GM19351 (cell line): Measurements from ENCODE around the gene EDNRB.
"Not testable (repeated sequence)": the region's sequence is repeated elsewhere in the genome, so short reads cannot be mapped to it uniquely, and the experiment has no call there.

Experiments used
- ATAC-seq: cut with Tn5 transposase; IDR thresholded peaks from one replicate; pipeline ENCODE4 v1.9.1; 2021; ENCODE audit warnings: mild to moderate bottlenecking, moderate library complexity; ENCODE audit not compliant: unreplicated experiment

The EDNRB gene

DNA sequence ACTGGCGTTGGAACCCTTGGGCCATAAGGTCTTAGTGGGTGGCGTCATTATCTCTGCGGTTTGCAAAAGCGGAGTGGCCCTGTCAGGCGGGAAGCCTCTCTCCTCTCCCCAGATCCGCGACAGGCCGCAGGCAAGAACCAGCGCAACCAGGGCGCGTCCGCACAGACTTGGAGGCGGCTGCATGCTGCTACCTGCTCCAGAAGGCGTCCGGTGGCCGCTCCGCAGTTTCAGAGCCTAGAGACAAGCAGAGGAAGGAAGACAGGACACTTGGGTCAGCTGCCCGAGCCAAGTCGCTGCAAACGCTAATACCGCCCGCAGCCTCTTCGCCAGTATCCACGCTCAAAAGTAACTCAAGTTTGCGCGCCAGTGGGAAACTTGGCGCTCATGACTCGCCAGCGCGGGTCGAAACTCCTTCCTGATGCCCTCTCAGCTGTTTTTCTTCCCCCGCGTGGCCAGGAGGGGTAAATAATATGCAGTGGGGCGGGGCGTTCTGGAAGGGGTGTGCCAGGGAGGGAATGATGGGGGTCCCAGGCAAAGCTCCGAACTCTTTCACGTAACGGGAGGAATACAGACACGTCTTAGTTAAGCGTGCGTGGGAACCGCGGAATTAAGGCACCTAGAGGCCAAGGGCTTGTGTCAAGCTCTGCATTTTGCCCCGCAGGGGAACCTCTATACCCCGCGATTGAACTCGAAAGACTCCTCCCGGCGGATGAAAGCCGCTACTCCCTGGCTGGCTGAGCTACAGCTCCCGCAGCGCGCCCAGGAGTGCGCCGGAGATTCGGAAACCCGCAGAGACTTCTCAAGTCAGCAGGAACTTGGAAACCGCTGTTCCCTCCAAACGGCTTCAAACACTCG, at the start of gene EDNRB:
Gene EDNRB (minus strand): TSS at position 441 of the 855 bp plus-strand sequence. CDS start 258 bp downstream, at position 183.
- ATAC-seq = no peak

GRCh38 chr13:77966671-77967070, 48.0 kb upstream of the EDNRB start:
- ATAC-seq = no peak

DNA sequence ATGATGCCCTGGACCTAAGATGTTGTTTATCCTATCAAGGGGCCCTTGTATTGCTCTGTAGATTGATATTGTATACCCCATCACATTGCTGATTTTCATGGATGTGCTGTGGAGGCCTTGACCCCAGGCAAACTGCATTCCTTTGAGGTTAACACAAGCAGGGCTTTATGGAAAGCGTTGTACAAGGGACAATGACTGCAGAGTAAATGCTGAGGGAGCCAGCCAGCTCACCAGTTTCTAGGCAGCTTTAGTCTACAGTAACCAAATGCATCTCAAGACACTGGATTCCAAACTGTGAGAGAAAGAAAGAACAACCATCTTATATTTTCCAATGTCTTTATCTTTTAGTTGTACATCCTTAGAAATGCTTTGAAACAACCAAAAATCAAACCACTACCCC, 34.1 kb upstream of the EDNRB start:
- ATAC-seq = no peak

DNA sequence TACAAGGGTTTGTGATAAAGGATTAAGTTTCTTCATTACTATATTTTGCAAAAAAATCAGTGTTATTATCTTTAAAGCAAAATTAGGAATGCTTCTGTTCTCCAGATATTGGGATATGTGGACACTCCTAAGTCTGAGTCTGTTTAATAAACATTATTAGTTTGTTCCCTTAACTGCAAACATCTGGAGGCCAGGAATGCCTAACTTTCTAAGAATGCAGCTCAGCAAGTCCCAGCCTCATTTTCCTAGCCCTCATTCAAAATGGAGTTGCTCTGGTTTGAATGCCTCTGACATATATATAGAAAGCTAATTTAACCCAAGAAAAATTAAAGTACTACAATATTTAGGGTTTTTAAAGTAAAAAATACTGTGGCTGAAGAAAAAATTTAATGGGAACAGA, 33.6 kb upstream of the EDNRB start:
- no peak for ATAC-seq

- no peak for ATAC-seq
Observed at GRCh38 chr13:77946522-77946921, 27.9 kb upstream of the EDNRB start.

- ATAC-seq = not testable (repeated sequence)
Observed at GRCh38 chr13:77935063-77935462, 16.4 kb upstream of the EDNRB start.

DNA sequence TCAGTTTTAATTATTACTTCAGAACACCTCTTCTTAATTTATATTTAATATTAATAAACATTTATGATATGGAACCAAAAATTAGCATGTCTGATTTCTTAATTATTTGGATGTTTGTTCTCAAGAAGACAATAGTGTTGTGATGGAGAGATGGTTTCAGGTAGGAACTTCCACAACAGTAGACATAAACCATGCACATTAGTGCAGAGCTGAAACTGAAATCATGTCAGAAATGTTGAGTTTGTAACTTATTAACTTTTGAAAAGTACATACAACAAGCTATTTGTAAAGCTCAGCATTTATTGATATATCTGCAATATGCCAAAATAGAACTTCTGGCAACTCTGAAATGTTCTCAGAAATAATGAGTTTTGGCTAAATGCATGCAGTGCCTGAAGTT, 11.8 kb upstream of the EDNRB start:
- ATAC-seq = no peak

- peak; percentile 95 for ATAC-seq
Observed at GRCh38 chr13:77928909-77929308, 10.3 kb upstream of the EDNRB start.

DNA sequence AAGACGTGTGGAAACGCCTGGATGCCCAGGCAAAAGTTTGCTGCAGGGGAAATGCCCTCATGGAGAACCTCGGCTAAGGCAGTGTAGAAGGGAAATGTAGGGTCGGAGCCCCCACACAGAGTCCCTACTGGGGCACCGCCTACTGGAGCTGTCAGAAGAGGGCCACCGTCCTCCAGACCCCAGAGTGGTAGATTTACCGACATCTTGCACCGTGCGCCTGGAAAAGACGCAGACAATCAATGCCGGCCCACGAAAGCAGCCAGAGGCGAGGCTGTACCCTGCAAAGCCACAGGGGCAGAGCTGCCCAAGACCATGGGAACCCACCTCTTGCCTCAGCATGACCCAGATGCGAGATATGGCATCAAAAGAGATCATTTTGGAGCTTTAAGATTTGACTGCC, 7.0 kb upstream of the EDNRB start:
- ATAC-seq = no peak

- no peak for ATAC-seq
Observed at GRCh38 chr13:77919921-77920294, 1.3 kb upstream of the EDNRB start.

GRCh38 chr13:77919246-77919920, 752 bp upstream of the EDNRB start:
- ATAC-seq = no peak

DNA sequence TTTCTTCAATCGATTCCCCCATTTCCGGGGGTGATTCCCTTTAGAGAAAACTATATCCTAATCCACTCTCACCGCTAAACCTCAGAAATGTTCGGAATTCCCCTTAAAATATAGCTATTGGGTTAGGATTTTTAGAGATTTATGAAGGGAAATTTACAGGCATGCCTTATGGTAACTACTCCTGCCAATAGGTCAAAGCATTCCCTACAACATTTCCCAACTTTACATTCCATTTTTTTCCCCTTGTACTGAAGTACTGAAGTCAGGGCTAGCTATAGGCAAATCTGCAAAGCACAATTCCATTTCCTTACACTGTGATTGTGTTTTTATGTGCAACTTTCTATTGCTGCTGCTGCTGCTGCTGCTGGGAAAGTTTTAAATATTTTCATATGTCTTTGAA, 2.1 kb downstream of the EDNRB start:
- no peak for ATAC-seq

DNA sequence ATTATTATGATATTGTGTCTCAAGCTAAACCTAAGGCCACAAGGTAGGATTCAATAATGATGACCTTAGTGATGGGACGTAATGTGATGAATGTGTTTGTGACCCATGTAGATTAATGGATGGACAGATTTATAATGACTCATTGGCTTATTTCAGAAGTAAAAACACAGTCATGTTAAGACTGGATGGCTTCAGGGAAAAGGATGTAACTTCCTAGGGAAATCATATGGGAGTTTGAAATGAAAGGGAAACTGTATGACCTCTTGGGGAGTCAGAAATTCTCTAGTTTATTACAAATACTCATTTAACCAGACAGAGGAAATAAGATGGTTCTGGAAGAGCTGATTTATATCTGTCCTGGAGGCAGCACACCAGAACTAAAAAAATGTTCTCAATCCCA, 2.9 kb downstream of the EDNRB start:
- ATAC-seq = no peak

DNA sequence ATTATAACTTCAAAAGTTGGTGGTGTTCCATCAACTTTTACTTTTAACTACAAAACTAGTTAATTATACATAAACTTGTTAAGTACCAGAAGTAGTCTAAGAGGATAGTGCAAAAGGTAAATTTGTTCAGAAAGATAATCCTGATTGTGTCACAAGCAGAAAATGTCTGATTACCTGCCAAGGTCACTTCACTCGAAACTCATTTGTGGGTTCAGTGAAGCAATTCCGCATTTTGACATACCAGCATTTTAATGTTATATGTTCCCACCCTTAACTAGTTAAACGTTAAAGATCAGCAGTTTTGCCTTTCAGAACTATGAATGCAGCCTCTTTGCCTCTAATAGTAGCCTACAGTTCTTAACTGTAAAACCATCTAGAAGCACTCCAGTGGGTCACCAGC, 5.6 kb downstream of the EDNRB start:
- ATAC-seq = no peak

GRCh38 chr13:77911751-77912150, 6.9 kb downstream of the EDNRB start:
- ATAC-seq = no peak

DNA sequence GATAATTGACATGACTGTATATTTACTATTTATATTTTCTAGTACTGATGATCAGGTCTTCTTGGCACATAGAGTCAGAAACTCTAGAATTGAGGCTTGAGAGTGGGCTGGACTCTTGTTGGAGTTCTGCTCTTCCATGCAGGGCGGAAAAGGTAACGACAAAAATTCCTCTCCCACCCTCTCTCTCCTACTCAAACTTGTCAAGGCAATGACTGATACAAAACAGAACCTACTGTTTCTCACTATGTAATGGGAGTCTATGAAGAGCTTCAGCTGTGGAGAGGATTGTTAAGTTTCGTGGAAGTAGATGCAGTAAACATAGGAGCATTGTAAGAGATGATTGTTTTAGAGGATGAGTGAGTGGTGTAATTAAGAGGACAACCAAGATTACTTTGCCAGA, 8.8 kb downstream of the EDNRB start:
- no peak for ATAC-seq

DNA sequence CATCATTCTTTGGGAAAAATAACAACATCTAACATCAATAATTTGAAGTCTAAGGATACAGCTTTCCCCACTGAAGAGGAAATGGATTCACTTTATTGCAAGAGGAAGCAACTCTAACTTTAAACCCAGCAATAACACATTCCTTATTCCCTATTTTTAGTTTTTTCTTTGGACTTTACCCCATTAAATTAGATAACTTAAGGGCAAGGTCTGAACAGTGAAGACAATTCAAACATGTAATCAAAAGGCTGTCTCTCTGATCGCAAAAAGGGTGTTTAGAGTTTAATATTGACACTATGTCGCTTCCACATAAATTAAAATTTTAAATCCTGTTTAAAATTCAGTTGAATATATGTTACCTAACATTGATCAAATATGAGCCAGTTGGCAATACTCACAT, 10.1 kb downstream of the EDNRB start:
- ATAC-seq = no peak

- ATAC-seq = no peak
Observed at GRCh38 chr13:77907666-77908341, 10.8 kb downstream of the EDNRB start.

- no peak for ATAC-seq
Observed at GRCh38 chr13:77904031-77904430, 14.6 kb downstream of the EDNRB start.

- ATAC-seq = no peak
Observed at GRCh38 chr13:77903435-77903834, 15.2 kb downstream of the EDNRB start.

DNA sequence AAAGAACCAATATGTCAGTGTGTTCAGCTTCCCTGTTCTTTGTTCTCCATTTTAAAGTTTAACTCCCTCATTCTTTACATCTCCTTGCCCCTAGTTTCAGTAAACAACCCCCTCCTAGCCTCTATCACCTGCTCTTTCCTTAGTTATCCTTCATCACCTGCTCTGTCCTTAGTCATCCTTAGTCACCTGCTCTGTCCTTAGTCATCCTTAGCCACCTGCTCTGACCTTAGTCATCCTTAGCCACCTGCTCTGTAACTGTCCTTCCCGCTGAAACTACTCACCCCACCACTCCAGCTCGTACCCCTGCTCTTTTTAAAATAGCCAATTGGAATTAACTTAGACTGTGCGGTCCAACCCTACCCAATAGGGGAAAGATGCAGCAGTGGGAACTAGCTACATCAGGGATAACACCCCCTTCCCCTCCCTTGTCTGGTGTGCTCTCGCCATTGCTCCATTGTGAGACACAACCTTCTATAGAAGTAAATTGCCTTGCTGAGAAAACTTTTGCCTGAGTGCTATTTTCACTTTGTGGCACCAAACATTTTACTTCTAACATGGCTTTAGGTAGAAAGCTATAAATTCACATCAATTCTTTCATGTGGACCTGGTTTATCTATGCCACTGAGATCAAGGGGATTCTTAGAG, 16.2 kb downstream of the EDNRB start:
- ATAC-seq = no peak
